K562 (cell line): Measurements from ENCODE around the gene LYPLA2. TPM values are rescaled to one million over a fixed set of nuclear protein-coding genes. Genes with fewer than 3 reads are reported as not detected.

Experiments used
- ATAC-seq: fragments of 200-7000 bp; cut with Tn5 transposase; 3 replicates; pipeline ENCODE4 v1.9.1; 2020; ENCODE audit warnings: moderate library complexity
- BruUV-seq: library from RNA; stranded (reverse); fragments of 400-500 nt; replicated peaks from 2 replicates; lab custom pipeline; 2021; lab: Mats Ljungman, UMichigan
- CTCF ChIA-PET: fragments of 300-600 bp; formaldehyde crosslinking; extraction: SDS; loops from one replicate; lab custom pipeline; 2021; ENCODE audit warnings: low intra/inter-chr PET ratio; lab: Yijun Ruan, JAX
- POLR2A ChIA-PET: fragments of 300-600, 350-650 bp; sonication (Branson Sonifier 250); formaldehyde crosslinking; extraction: SDS; loops from one replicate; lab custom pipeline; 2021; ENCODE audit warnings: antibody characterized with exemption, inconsistent platforms; lab: Yijun Ruan, JAX
- DNase-seq, 4 experiments: peaks; one replicate each; pipeline versions ENCODE4 v3.0.0 to v3.0.0-alpha.2; 2011 to 2018; ENCODE audit warnings: low spot score in 3 of 4, mixed read lengths in 3 of 4; ENCODE audit errors: extremely low read depth in 1 of 4
- FAIRE-seq: peaks from 2 replicates; lab custom pipeline; 2011; peaks lifted over from hg19 to GRCh38; lab: Jason Lieb, UNC
- H2AFZ ChIP-seq: 2 replicates; pipeline ENCODE4 v1.6.0; 2011; ENCODE audit warnings: low read depth, low read length, control low read depth, inconsistent platforms
- H3K27ac ChIP-seq: fragments of 200-600 bp; 3 replicates; pipeline ENCODE4 v1.8.0; 2011; ENCODE audit warnings: low read depth, mild to moderate bottlenecking, control low read depth, inconsistent platforms, low read length, moderate library complexity, mixed read lengths; ENCODE audit errors: extremely low read depth
- H3K27me3 ChIP-seq, 2 experiments: fragments of 300-600 bp in 1 of 2; 2 replicates in 1 of 2; 3 replicates in 1 of 2; pipeline versions ENCODE4 v1.6.0 to v1.8.0; 2011; ENCODE audit warnings: inconsistent platforms in 2 of 2, low read length in 2 of 2, mild to moderate bottlenecking in 1 of 2, mixed read lengths in 1 of 2, moderate library complexity in 1 of 2; ENCODE audit not compliant: control insufficient read depth in 2 of 2, insufficient read depth in 2 of 2
- H3K36me3 ChIP-seq: fragments of 300-600 bp; 3 replicates; pipeline ENCODE4 v1.8.0; 2011; ENCODE audit warnings: mild to moderate bottlenecking, low read length, inconsistent platforms; ENCODE audit not compliant: control insufficient read depth, insufficient read depth
- H3K4me1 ChIP-seq, 2 experiments: fragments of 200-600 bp in 1 of 2; replicated peaks in 1 of 2; 2 replicates in 1 of 2; 3 replicates in 1 of 2; pipeline versions ENCODE4 v1.5.1 to v1.8.0; 2011; ENCODE audit warnings: inconsistent platforms in 2 of 2, low read length in 2 of 2, mild to moderate bottlenecking in 1 of 2, mixed read lengths in 1 of 2, moderate library complexity in 1 of 2; ENCODE audit not compliant: control insufficient read depth in 2 of 2, insufficient read depth in 2 of 2
- H3K4me2 ChIP-seq: 2 replicates; pipeline ENCODE4 v1.6.1; 2011; ENCODE audit warnings: low read length, control low read depth, inconsistent platforms, mixed read lengths; ENCODE audit not compliant: insufficient read depth
- H3K4me3 ChIP-seq: fragments of 200-600 bp; sonication (generic), shearing (Covaris generic); 2 replicates; pipeline ENCODE4 v1.5.1; 2016; ENCODE audit warnings: control low read depth, inconsistent platforms
- H3K79me2 ChIP-seq: fragments of 200-600 bp; 3 replicates; pipeline ENCODE4 v1.8.0; 2011; ENCODE audit warnings: low read length, inconsistent platforms; ENCODE audit not compliant: control insufficient read depth, insufficient read depth
- H3K9ac ChIP-seq, 2 experiments: 2 replicates each; pipeline versions ENCODE4 v1.6.0 to v1.6.1; 2011; ENCODE audit warnings: low read depth in 2 of 2, low read length in 2 of 2, control low read depth in 1 of 2, inconsistent platforms in 1 of 2, mild to moderate bottlenecking in 1 of 2, mixed read lengths in 1 of 2; ENCODE audit not compliant: insufficient read depth in 1 of 2
- H3K9me1 ChIP-seq: one replicate; pipeline ENCODE4 v1.6.0; 2011; ENCODE audit warnings: inconsistent platforms, mild to moderate bottlenecking, low read length, moderate library complexity; ENCODE audit not compliant: control insufficient read depth, insufficient read depth
- H3K9me3 ChIP-seq: replicated peaks from 2 replicates; pipeline ENCODE4 v1.5.1; 2011; ENCODE audit warnings: low read depth, low read length, inconsistent platforms; ENCODE audit not compliant: control insufficient read depth, insufficient read depth
- H4K20me1 ChIP-seq: replicated peaks from 2 replicates; pipeline ENCODE4 v1.6.1; 2011; ENCODE audit warnings: low read length, inconsistent platforms, mixed read lengths; ENCODE audit not compliant: control insufficient read depth, insufficient read depth
- POLR2AphosphoS2 ChIP-seq: IDR thresholded peaks from 2 replicates; pipeline ENCODE4 v1.6.1; 2012; ENCODE audit warnings: low read length, improper control_type of control experiment
- POLR2G ChIP-seq: fragments of 200-400 bp; formaldehyde crosslinking; IDR thresholded peaks from 2 replicates; pipeline ENCODE4 v1.6.1; 2017; ENCODE audit warnings: low read depth, mild to moderate bottlenecking, antibody characterized with exemption, low read length, moderate library complexity
- RBFOX2 ChIP-seq: fragments of 200-400 bp; formaldehyde crosslinking; IDR thresholded peaks from 2 replicates; pipeline ENCODE4 v1.6.1; 2017; ENCODE audit warnings: low read depth, mild to moderate bottlenecking, low read length, moderate library complexity
- ZNF431 ChIP-seq: sonication (generic); formaldehyde crosslinking; IDR thresholded peaks from 2 replicates; pipeline ENCODE4 v1.8.0; 2022; ENCODE audit warnings: mild to moderate bottlenecking, missing genetic modification reagents
- WGBS: fragments of 100-300 bp; shearing (Covaris generic); methylation state at CpG from one replicate; pipeline ENCODE4 v1.1.6; 2016; ENCODE audit warnings: low coverage, mixed read lengths; ENCODE audit not compliant: insufficient coverage; ENCODE audit errors: missing lambda C conversion rate; 5-methylcytosine and 5-hydroxymethylcytosine counted together
- in situ Hi-C: fragments of 300-500 bp; cut with MboI; formaldehyde crosslinking; loops from 4 replicates; pipeline ENCODE4 v1.15.0; 2018; ENCODE audit warnings: inconsistent platforms, mixed read lengths
- intact Hi-C: fragments of 100-400 bp; cut with micrococcal nuclease; formaldehyde crosslinking; loops from 2 replicates; pipeline ENCODE4 v1.14.2; 2022
- polyA plus RNA-seq, 8 experiments: library from polyadenylated mRNA; depleted of rRNA in 4 of 8; stranded (reverse) in 5 of 8; unstranded in 3 of 8; fragments of >200 nt; fragmentation: Nextera tagmentation in 2 of 8; fragmentation: Illumina TruSeq in 1 of 8; extraction: Ambion mirVana in 2 of 8; extraction: Trizol in 1 of 8; gene quantifications; 2 replicates each; pipeline versions ENCODE4 v1.2.1 to v1.2.3, GENCODE V29; 2011 to 2014; ENCODE audit warnings: inconsistent platforms in 1 of 8, missing spikeins in 1 of 8
- total RNA-seq, 7 experiments: library from RNA; depleted of rRNA in 6 of 7; stranded (reverse); fragments of >200 nt in 6 of 7; fragmentation: Illumina TruSeq in 2 of 7; extraction: Trizol in 2 of 7; gene quantifications; 2 replicates each; pipeline versions ENCODE4 v1.2.1 to v1.2.3, GENCODE V29; 2011 to 2021; ENCODE audit warnings: low replicate concordance in 1 of 7

The LYPLA2 gene
- total and polyA plus RNA-seq, 9 of the 15 experiments (the other 6 are each of a cell fraction or from before 2014, with no cell fraction given): 3.9 to 128 (median 60.1) TPM

GRCh38 chr1:23797478-23798448 is 6.8 kb downstream of the LYPLA2 start:
- Histone ChIP-seq H3K4me3 (no peak overlapping the region), H3K79me2 (peaks cover 33% of the 10 kb centered on the region), H3K9ac (no peak overlapping the region; a peak in 1 of 4 replicates), H3K27me3 (no peaks in the 10 kb centered on the region), H3K4me1 (peaks cover 27 to 65% of the 10 kb centered on the region in 2 experiments), H4K20me1 (no peaks in the 10 kb centered on the region; the same call in 1 of the 2 replicates), H3K27ac (no peak overlapping the region), H3K36me3 (peaks cover 62% of the 10 kb centered on the region; the same call in 2 of the 3 replicates), H2AFZ (no peak overlapping the region), H3K9me1 (peaks cover 5% of the 10 kb centered on the region), H3K9me3 (no peaks in the 10 kb centered on the region), H3K4me2 (no peak overlapping the region)
- DNase-seq: no peak
- no peak for ATAC-seq
- WGBS: 90% methylated on average over 20 of the region's 20 CpGs
- TF ChIP-seq POLR2G (peak; percentile 41), ZNF431 (no peak), POLR2AphosphoS2 (0 out of 2 replicates have a peak, but pooled peaks have one; percentile 24), RBFOX2 (peak; percentile 34; the same call in 1 of the 2 replicates)
- in situ Hi-C loops: no loop called here
- ChIA-PET CTCF (interaction anchor here (0.7 kb wide), 1 partner anchor 118 kb away, joined by 3 read pairs; no protein-coding TSS in a partner anchor), POLR2A (interaction anchor here (0.6 to 10.2 kb wide), 8 partner anchors 7 to 162 kb away, joined by 3 to 197 read pairs (median 6); partner anchors contain the start of genes LYPLA2, PITHD1 and PNRC2)
- intact Hi-C loops: no loop called here
- FAIRE-seq: no peak
- no TSS peak for BruUV-seq
